Central memory CD4-positive, alpha-beta T cell (primary cell): Measurements from ENCODE around the gene SLC9A2.
A peak's percentile ranks its signal among the peaks of the same experiment; 100 is the strongest.

Source experiments
- DNase-seq: peaks from one replicate; pipeline ENCODE4 v3.0.0; 2022

SLC9A2 gene

DNA sequence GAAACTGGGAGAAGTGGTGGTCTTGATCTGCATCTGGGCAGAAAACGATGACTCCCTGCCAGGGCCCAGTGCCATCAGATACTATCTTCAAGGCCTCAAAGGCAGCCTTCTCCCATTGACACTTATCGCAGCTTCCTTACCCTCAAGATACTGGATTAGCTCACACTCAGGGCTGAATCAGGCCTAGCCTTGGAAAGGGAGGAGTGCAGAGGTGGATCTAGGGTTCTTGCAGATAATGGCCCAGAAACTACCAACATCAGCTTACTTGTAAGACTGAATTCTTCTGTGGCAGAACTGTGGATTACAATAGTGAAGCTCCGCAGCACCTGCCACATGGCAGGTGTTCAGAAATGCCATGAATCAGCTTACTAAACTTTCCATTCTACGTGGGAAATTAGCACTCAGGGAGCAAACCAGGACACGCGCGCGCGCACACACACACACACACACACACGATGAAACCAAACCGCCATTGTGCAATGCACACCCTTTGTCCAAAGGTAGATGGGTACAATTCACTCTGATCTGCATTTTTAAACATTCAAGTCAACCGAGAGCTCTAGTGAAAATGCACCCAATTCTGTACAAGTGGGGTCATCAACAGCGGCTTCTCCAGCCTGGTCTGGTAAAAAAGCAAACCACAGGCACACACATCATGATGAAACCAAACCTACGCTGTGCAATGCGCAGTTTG is 116.2 kb downstream of the SLC9A2 start:
- DNase-seq: no peak

DNA sequence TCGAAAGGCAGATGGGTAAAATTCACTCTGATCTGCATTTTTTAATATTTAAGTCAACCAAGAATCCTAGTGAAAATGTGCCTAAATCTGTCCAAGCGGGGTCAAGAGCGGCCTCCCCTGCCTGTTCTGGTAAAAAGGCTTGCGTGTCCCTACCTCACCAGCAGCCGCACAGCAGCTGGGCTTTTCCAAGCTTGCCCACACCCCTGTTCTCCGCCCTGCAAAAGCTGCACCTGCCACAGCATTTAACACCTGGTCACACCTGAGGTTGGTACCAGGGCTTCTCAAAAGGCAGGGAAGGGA is 116.7 kb downstream of the SLC9A2 start:
- DNase-seq: no peak

DNA sequence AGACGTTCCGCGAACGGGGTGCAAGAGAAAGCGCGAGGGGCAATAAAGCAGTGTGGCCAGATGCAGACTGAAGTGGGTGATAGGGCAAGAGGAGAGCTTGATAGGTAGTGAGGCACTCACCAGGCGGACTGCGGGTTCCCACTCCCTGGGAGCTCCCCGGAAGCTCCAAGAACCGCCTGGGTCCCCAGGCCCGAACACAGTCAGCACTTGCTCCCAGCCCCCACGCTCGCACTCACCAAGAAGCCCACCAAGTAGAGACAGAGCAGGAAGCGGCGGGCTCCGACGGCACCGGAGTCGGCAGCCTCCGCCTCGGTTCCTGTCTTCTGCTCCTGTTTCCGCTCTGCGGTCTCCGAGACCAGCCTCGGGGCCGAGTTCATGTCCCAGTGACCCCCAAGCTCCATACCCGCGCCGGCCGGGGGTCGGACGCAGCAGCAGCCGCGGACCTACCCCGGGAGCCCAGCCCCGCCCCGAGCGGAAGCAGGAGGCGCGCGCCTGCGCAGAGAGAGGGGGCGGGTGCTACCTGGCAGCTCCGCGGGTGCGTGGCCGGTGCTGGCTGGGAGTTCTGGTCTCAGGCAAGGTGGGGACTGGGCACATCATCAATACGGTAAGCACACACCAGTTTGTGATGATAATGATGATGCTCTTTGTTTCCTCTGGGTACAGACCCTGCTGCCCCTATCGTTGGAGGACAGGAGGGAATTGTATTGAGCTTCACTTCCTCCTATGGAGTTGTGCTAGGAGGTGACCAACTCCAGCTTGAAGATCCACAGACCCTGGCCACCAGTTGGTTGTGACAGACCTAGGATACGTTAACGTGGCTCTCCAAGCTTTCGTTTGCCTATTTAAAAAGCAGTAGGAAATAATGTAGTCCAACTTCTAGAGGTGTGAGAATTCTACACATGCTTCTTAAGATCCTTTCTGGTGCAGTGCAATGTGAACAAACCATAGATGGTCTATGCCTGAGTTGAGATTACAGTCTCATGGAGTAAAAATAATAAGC is 117.4 kb downstream of the SLC9A2 start:
- DNase-seq: peak; percentile 80

DNA sequence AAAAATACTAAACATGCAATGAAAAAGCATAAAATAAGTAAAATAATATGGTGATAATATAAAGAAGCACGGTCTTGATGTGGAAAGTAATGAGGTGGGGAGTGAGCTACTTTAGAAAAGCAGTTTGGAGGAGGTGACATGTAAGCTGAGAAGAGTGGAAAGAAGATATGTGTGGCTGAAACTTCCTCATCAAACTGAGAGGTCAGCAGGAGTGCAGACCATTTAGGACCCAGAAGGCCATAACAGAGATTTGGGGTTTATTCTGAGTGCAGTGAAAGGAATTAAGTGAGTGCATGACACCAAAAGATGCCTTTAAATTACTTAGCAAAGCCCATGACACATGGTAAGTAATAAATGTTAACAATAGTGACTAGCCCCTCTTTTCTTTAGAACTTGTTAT is 118.1 kb downstream of the SLC9A2 start:
- DNase-seq: no peak

DNA sequence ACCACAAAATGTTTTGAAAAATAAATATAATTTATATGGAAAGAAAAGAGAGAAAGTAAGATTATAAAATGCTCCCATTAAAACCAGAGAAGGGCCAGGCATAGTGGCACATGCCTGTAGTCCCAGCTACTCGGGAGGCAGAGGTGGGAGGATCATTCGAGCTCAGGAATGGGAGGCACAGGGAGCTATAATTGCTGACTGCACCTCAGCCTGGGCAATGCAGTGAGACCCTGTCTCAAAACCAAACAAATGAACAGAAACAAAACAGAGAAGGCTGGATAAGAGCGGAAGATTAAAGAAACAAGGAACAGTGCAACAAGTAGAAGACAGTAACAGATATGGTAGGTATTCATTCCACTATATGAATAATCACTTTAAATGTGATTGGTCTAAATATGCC is 123.9 kb downstream of the SLC9A2 start:
- no peak for DNase-seq

DNA sequence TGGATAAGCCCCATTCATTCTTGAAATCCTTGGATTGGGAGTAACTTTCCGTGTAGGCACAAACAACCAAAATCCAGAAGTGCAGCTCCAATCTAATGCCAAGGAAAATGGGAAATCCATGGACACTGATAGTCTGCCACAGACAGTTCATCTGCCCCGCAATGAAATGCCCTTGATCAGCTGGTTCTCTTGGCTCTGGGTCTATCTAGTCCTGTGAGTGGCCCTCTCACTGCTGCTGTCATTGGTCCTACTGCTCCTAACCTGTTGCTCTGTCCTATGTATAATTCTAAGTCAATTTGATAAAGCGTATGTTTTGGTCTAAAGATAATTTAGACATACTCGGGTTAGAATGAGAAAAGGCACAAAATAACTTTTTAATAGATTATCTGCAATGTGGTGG is 128.8 kb downstream of the SLC9A2 start:
- no peak for DNase-seq

DNA sequence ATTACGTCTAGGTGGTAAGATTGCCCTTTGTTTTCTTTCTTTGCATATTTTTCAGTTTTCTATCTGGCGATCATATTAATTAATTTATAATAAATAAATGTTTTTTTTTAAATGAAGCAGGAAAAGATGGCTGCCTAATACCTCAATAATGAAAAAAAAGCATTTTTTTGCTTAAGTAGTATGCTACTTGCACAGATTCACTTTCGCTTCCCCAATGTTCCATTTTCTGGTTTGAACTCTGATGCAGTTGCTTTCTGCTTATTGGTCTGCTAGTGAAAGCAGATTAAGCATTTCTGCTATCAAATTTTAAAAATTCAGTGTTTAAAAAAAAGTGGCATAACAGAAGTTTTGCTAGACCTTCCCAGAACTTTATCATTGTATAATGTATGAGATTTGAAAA is 130.6 kb downstream of the SLC9A2 start:
- DNase-seq: no peak

DNA sequence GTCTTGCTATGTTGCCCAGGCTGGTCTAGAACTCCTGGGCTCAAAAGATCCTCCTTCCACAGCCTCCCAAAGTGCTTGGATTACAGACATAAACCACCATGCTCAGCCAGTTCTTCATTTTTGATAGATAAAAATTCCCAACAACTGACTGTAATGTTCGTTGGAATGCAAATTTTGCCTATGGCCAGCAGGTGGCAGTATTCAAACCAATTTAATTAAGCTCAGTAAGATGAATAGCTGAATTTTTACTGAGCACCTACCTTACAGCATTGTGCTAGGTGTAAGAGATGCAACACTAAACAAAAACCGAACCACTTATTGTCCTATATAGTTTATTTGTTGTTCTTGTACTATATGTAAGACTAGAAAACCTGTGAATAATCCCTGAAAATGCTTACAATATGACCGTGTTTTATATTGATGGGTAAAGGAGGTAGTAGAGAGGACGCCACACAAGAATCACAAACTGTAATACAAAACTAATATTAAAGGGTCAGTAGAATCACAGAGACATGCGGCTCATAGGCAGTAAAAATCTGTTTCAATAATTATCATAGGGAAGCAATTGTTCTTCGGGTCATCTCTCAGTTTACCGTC is 134.3 kb downstream of the SLC9A2 start:
- peak; percentile 17 for DNase-seq

DNA sequence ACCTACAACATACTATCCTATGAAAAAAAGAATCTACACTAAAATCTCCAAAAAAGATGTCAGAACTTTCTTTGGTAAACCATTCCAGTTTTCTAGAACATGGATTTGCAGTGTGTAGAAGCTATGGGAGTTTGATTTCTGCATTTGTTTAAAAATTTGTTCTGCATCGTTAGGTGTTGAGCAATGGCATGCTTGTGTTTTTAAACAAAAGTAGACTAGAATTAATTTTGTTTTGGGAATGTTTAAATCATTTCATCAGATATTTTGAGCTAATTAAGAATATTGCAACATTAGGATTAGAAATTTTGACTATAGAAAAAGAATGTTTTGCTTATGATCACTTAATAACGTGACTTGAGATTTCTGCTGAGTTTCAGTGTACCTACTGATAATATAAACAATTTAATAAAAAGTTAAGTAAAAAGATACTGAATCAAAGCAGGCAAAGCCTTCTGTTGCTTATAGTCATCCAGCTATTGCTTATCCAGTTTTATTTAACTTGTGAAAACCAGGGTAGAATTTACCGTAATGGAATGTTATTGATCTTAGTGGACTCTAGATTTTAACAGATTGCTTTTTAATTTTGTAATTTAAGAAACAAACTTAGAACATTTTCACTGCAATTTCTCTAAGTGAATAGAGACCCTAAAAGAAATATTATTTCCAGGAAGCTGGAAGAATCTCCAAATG is 135.2 kb downstream of the SLC9A2 start:
- DNase-seq: no peak

DNA sequence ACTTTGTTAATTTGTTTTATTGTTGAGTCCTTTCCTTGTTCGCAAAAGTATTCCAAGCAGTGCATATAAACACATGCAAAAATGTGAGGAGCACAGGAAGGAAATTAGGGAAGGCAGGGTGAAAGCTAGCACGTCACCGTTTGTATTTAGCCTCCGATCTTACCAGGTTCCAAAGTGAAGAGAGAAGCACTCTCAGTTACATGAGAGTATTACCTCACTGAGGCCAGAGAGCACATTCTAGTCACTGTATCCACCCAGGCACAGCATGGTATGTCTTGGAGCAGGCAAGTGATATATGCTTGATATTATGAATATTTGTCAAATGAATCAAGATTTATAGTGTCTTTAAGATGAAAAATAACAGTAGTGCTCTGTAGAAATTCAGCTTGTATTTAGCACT is 135.9 kb downstream of the SLC9A2 start:
- DNase-seq: no peak

DNA sequence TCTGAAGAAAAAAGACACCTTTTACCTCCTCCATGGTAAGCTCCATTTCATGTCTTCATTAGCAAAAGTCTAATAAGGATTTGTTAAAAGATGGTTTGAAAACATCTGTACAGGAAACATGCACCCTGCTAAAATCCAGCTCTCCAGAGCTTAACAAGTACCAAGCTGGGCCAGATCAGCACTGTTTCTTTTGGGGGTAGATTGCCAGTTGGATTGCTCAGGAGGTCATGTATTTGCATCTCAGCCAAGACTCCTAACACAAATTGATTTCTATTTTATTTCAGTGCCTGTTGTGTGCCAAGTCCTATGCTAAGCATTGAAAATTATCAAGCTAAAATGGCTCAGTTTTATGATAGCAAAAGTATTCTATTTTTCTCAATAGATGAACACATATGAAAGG is 139.1 kb downstream of the SLC9A2 start:
- no peak for DNase-seq
